ENCODE data around the gene KCNJ3. TPM values are rescaled to one million over a fixed set of nuclear protein-coding genes. Genes with fewer than 3 reads are reported as not detected.

The KCNJ3 gene
- total RNA-seq, 2 experiments from 2014 or later: not detected

GRCh38 chr2:154720651-154721050 is 22.2 kb downstream of the KCNJ3 start:
- DNase-seq: no peak
- no peaks in the 10 kb centered on the region for H3K36me3 Mint-ChIP-seq (ENCODE audit: low read depth)
- H3K27ac Mint-ChIP-seq: no peak overlapping the region
- POLR2A ChIA-PET: no interaction called here
- CTCF ChIA-PET: no interaction called here
- H3K4me1 Mint-ChIP-seq: no peaks in the 10 kb centered on the region
- H3K27me3 Mint-ChIP-seq: no peaks in the 10 kb centered on the region
- no peaks in the 10 kb centered on the region for H3K9me3 Mint-ChIP-seq
- no peak overlapping the region for H3K4me3 Mint-ChIP-seq

GRCh38 chr2:154724194-154724797 is 25.8 kb downstream of the KCNJ3 start:
- POLR2A ChIA-PET: no interaction called here
- CTCF ChIA-PET: no interaction called here

GRCh38 chr2:154740361-154740760 is 41.9 kb downstream of the KCNJ3 start:
- POLR2A ChIA-PET: no interaction called here
- CTCF ChIA-PET: no interaction called here
- no peak overlapping the region for H3K27ac Mint-ChIP-seq
- DNase-seq: no peak
- no peaks in the 10 kb centered on the region for H3K4me1 Mint-ChIP-seq
- no peaks in the 10 kb centered on the region for H3K36me3 Mint-ChIP-seq (ENCODE audit: low read depth)
- no peaks in the 10 kb centered on the region for H3K27me3 Mint-ChIP-seq
- H3K9me3 Mint-ChIP-seq: no peaks in the 10 kb centered on the region
- no peak overlapping the region for H3K4me3 Mint-ChIP-seq

More at GRCh38 chr2:154724194-154724797, 25.8 kb downstream of the KCNJ3 start:
- H3K4me1 Mint-ChIP-seq: no peaks in the 10 kb centered on the region
- H3K9me3 Mint-ChIP-seq: no peaks in the 10 kb centered on the region
- no peak for DNase-seq
- no peak overlapping the region for H3K27ac Mint-ChIP-seq
- no peaks in the 10 kb centered on the region for H3K36me3 Mint-ChIP-seq (ENCODE audit: low read depth)
- no peaks in the 10 kb centered on the region for H3K27me3 Mint-ChIP-seq
- no peak overlapping the region for H3K4me3 Mint-ChIP-seq

GRCh38 chr2:154758871-154759270 is 60.4 kb downstream of the KCNJ3 start:
- DNase-seq: no peak
- POLR2A ChIA-PET: no interaction called here
- Mint-ChIP-seq H3K4me3 (no peak overlapping the region), H3K9me3 (no peaks in the 10 kb centered on the region), H3K27me3 (no peaks in the 10 kb centered on the region), H3K4me1 (no peaks in the 10 kb centered on the region), H3K36me3 (ENCODE audit: low read depth) (no peaks in the 10 kb centered on the region), H3K27ac (no peak overlapping the region)
- CTCF ChIA-PET: no interaction called here

GRCh38 chr2:154762638-154763037 is 64.1 kb downstream of the KCNJ3 start:
- ChIA-PET POLR2A (interaction anchor here (0.6 kb wide), 1 partner anchor 173 kb away, joined by 3 read pairs; no protein-coding TSS in a partner anchor), CTCF (no interaction called here)
- H3K36me3 Mint-ChIP-seq (ENCODE audit: low read depth): no peaks in the 10 kb centered on the region
- H3K4me3 Mint-ChIP-seq: no peak overlapping the region
- H3K27me3 Mint-ChIP-seq: no peaks in the 10 kb centered on the region
- no peaks in the 10 kb centered on the region for H3K9me3 Mint-ChIP-seq
- DNase-seq: no peak
- H3K4me1 Mint-ChIP-seq: no peaks in the 10 kb centered on the region
- H3K27ac Mint-ChIP-seq: no peak overlapping the region

- Mint-ChIP-seq H3K27me3 (no peaks in the 10 kb centered on the region), H3K4me3 (no peak overlapping the region), H3K27ac (no peak overlapping the region), H3K9me3 (no peaks in the 10 kb centered on the region), H3K36me3 (ENCODE audit: low read depth) (no peaks in the 10 kb centered on the region), H3K4me1 (no peaks in the 10 kb centered on the region)
- ChIA-PET CTCF (no interaction called here), POLR2A (no interaction called here)
- DNase-seq: no peak
Observed at GRCh38 chr2:154771664-154772284, 73.3 kb downstream of the KCNJ3 start.

GRCh38 chr2:154776825-154777224 is 78.3 kb downstream of the KCNJ3 start:
- H3K27ac Mint-ChIP-seq: no peak overlapping the region
- POLR2A ChIA-PET: no interaction called here
- no peaks in the 10 kb centered on the region for H3K4me1 Mint-ChIP-seq
- CTCF ChIA-PET: no interaction called here
- no peaks in the 10 kb centered on the region for H3K9me3 Mint-ChIP-seq
- H3K27me3 Mint-ChIP-seq: no peaks in the 10 kb centered on the region
- DNase-seq: no peak
- no peaks in the 10 kb centered on the region for H3K36me3 Mint-ChIP-seq (ENCODE audit: low read depth)
- H3K4me3 Mint-ChIP-seq: no peak overlapping the region

- CTCF ChIA-PET: no interaction called here
- no peaks in the 10 kb centered on the region for H3K4me1 Mint-ChIP-seq
- H3K27me3 Mint-ChIP-seq: no peaks in the 10 kb centered on the region
- POLR2A ChIA-PET: no interaction called here
- no peak for DNase-seq
- no peak overlapping the region for H3K4me3 Mint-ChIP-seq
- no peaks in the 10 kb centered on the region for H3K9me3 Mint-ChIP-seq
- H3K36me3 Mint-ChIP-seq (ENCODE audit: low read depth): no peaks in the 10 kb centered on the region
- no peak overlapping the region for H3K27ac Mint-ChIP-seq
Observed at GRCh38 chr2:154794406-154794805, 95.9 kb downstream of the KCNJ3 start.

- Mint-ChIP-seq H3K4me3 (no peak overlapping the region), H3K27me3 (no peaks in the 10 kb centered on the region), H3K9me3 (no peaks in the 10 kb centered on the region), H3K27ac (no peak overlapping the region), H3K36me3 (ENCODE audit: low read depth) (no peaks in the 10 kb centered on the region), H3K4me1 (no peaks in the 10 kb centered on the region)
- ChIA-PET POLR2A (no interaction called here), CTCF (no interaction called here)
- no peak for DNase-seq
Observed at GRCh38 chr2:154795651-154796050, 97.2 kb downstream of the KCNJ3 start.

- POLR2A ChIA-PET: no interaction called here
- DNase-seq: no peak
- CTCF ChIA-PET: no interaction called here
- Mint-ChIP-seq H3K9me3 (no peaks in the 10 kb centered on the region), H3K4me1 (no peaks in the 10 kb centered on the region), H3K27ac (no peak overlapping the region), H3K36me3 (ENCODE audit: low read depth) (no peaks in the 10 kb centered on the region), H3K27me3 (no peaks in the 10 kb centered on the region), H3K4me3 (no peak overlapping the region)
Observed at GRCh38 chr2:154804451-154804850, 106.0 kb downstream of the KCNJ3 start.

- DNase-seq: no peak
- Mint-ChIP-seq H3K9me3 (peaks cover 2% of the 10 kb centered on the region), H3K27me3 (no peaks in the 10 kb centered on the region), H3K27ac (no peak overlapping the region), H3K4me3 (no peak overlapping the region), H3K36me3 (ENCODE audit: low read depth) (no peaks in the 10 kb centered on the region), H3K4me1 (no peaks in the 10 kb centered on the region)
- CTCF ChIA-PET: no interaction called here
- POLR2A ChIA-PET: no interaction called here
Observed at GRCh38 chr2:154813636-154814035, 115.1 kb downstream of the KCNJ3 start.

GRCh38 chr2:154814856-154815255 is 116.4 kb downstream of the KCNJ3 start:
- Mint-ChIP-seq H3K27me3 (no peaks in the 10 kb centered on the region), H3K9me3 (peaks cover 2% of the 10 kb centered on the region), H3K4me1 (no peaks in the 10 kb centered on the region), H3K36me3 (ENCODE audit: low read depth) (no peaks in the 10 kb centered on the region), H3K4me3 (no peak overlapping the region), H3K27ac (no peak overlapping the region)
- DNase-seq: no peak
- CTCF ChIA-PET: no interaction called here
- POLR2A ChIA-PET: no interaction called here

GRCh38 chr2:154825358-154825757 is 126.9 kb downstream of the KCNJ3 start:
- DNase-seq: no peak
- Mint-ChIP-seq H3K36me3 (ENCODE audit: low read depth) (no peaks in the 10 kb centered on the region), H3K27me3 (no peaks in the 10 kb centered on the region), H3K27ac (no peak overlapping the region), H3K4me1 (no peaks in the 10 kb centered on the region), H3K9me3 (no peaks in the 10 kb centered on the region), H3K4me3 (no peak overlapping the region)
- CTCF ChIA-PET: no interaction called here
- POLR2A ChIA-PET: no interaction called here

- Mint-ChIP-seq H3K27me3 (no peaks in the 10 kb centered on the region), H3K4me1 (no peaks in the 10 kb centered on the region), H3K9me3 (no peaks in the 10 kb centered on the region), H3K27ac (no peak overlapping the region), H3K36me3 (ENCODE audit: low read depth) (no peaks in the 10 kb centered on the region), H3K4me3 (no peak overlapping the region)
- CTCF ChIA-PET: no interaction called here
- DNase-seq: no peak
- POLR2A ChIA-PET: no interaction called here
Observed at GRCh38 chr2:154826827-154827226, 128.3 kb downstream of the KCNJ3 start.
